SK-N-SH (cell line): ENCODE data around the gene SANBR.

Experiments used
- CTCF ChIP-seq: fragments of 200-600 bp; sonication (generic); IDR thresholded peaks from 2 replicates; pipeline ENCODE4 v1.6.1; 2017; ENCODE audit warnings: antibody characterized with exemption, mild to moderate bottlenecking, moderate library complexity
- EP300 ChIP-seq, 2 experiments: IDR thresholded peaks; 2 replicates each; pipeline versions ENCODE4 v1.4.0 to v1.6.1; 2012; ENCODE audit warnings: borderline replicate concordance in 1 of 2, low read depth in 1 of 2, low read length in 1 of 2
- JUND ChIP-seq: IDR thresholded peaks from 2 replicates; pipeline ENCODE4 v1.4.0; 2012
- MXI1 ChIP-seq: IDR thresholded peaks from 2 replicates; pipeline ENCODE4 v1.6.1; 2012; ENCODE audit warnings: mild to moderate bottlenecking, low read depth, low read length, improper control_type of control experiment
- NRF1 ChIP-seq: IDR thresholded peaks from 2 replicates; pipeline ENCODE4 v1.6.1; 2012; ENCODE audit warnings: low read depth, mild to moderate bottlenecking, low read length
- POLR2AphosphoS5 ChIP-seq: IDR thresholded peaks from 2 replicates; pipeline ENCODE4 v1.6.1; 2012; ENCODE audit warnings: low read depth, low read length
- REST ChIP-seq: IDR thresholded peaks from 2 replicates; pipeline ENCODE4 v1.6.1; 2012; ENCODE audit warnings: mild to moderate bottlenecking, low read depth, low read length, moderate library complexity
- RXRA ChIP-seq: IDR thresholded peaks from 2 replicates; pipeline ENCODE4 v1.4.0; 2012; ENCODE audit warnings: low read depth, mild to moderate bottlenecking, borderline replicate concordance
- TEAD4 ChIP-seq: IDR thresholded peaks from 2 replicates; pipeline ENCODE4 v1.4.0; 2012; ENCODE audit warnings: mild to moderate bottlenecking, borderline replicate concordance; ENCODE audit not compliant: insufficient read depth
- ZBTB33 ChIP-seq: IDR thresholded peaks from 2 replicates; pipeline ENCODE4 v1.4.0; 2012; ENCODE audit warnings: low read depth, borderline replicate concordance

GRCh38 chr2:61109291-61109690 lies 43.6 kb downstream of the SANBR start:
- TF ChIP-seq REST (no peak), CTCF (no peak), NRF1 (no peak), EP300 (IDR thresholded peaks at IDR 0.05; ENCODE audit: borderline replicate concordance in 1 of 2, low read depth in 1 of 2, low read length in 1 of 2) (no peak), RXRA (no peak), TEAD4 (no peak), POLR2AphosphoS5 (no peak), MXI1 (no peak), ZBTB33 (no peak), JUND (no peak)
